ENCODE measurements around the gene TAAR5.

- TF ChIP-seq EZH2 (IDR thresholded peaks at IDR 0.05; ENCODE audit: low read length) (no peak), CTCF (optimal IDR thresholded peaks at IDR 0.05 in 1 of 3, IDR thresholded peaks at IDR 0.05 in 1 of 3, conservative IDR thresholded peaks at IDR 0.05 in 1 of 3; ENCODE audit: extremely low read depth in 1 of 3, insufficient read depth in 2 of 3, low read length in 3 of 3) (no peak)
These were observed 2.1 kb downstream of the TAAR5 start for GRCh38 chr6:132587424-132587823.
